SK-N-SH treated with all-trans-retinoic acid at 6 μM for 48 hours (cell line): ENCODE data around the gene GOLGA1.

Source experiments
- ATAC-seq: fragments of 200-7000 bp; cut with Tn5 transposase; 3 replicates; pipeline ENCODE4 v1.9.1; 2020; ENCODE audit warnings: mild to moderate bottlenecking, moderate library complexity
- ARNTL ChIP-seq: fragments of 450-650 bp; formaldehyde crosslinking; IDR thresholded peaks from 2 replicates; pipeline ENCODE4 v1.5.0; 2020; ENCODE audit warnings: low read depth, mild to moderate bottlenecking, moderate library complexity, borderline replicate concordance
- BACH2 ChIP-seq: fragments of 250-450 bp; sonication (Bioruptor Pico); IDR thresholded peaks from 2 replicates; pipeline ENCODE4 v1.9.0; 2021; ENCODE audit warnings: mild to moderate bottlenecking, borderline replicate concordance
- CSDC2 ChIP-seq: fragments of 250-450 bp; sonication (Bioruptor Pico); IDR thresholded peaks from 2 replicates; pipeline ENCODE4 v1.5.0; 2020; ENCODE audit warnings: mild to moderate bottlenecking, moderate library complexity
- ESRRG ChIP-seq: fragments of 250-450 bp; sonication (Bioruptor Pico); IDR thresholded peaks from 2 replicates; pipeline ENCODE4 v1.6.1; 2021; ENCODE audit warnings: mild to moderate bottlenecking
- GLIS3 ChIP-seq: fragments of 250-450 bp; sonication (Bioruptor Pico); IDR thresholded peaks from 2 replicates; pipeline ENCODE4 v1.5.0; 2020; ENCODE audit warnings: mild to moderate bottlenecking, moderate library complexity
- ISL1 ChIP-seq: fragments of 250-450 bp; sonication (Bioruptor Pico); IDR thresholded peaks from 2 replicates; pipeline ENCODE4 v2.1.2; 2022; ENCODE audit warnings: mild to moderate bottlenecking, moderate library complexity
- OSR1 ChIP-seq: fragments of 250-450 bp; sonication (Bioruptor Pico); IDR thresholded peaks from 2 replicates; pipeline ENCODE4 v1.8.0; 2022; ENCODE audit warnings: moderate library complexity, mild to moderate bottlenecking, inconsistent platforms
- PPARA ChIP-seq: fragments of 250-450 bp; sonication (Bioruptor Pico); IDR thresholded peaks from 2 replicates; pipeline ENCODE4 v1.5.0; 2020; ENCODE audit warnings: mild to moderate bottlenecking, borderline replicate concordance
- RARB ChIP-seq: fragments of 250-450 bp; sonication (Bioruptor Pico); IDR thresholded peaks from 2 replicates; pipeline ENCODE4 v1.8.0; 2021; ENCODE audit warnings: mild to moderate bottlenecking, moderate library complexity
- TCF4 ChIP-seq: fragments of 250-450 bp; sonication (Bioruptor Pico); IDR thresholded peaks from 2 replicates; pipeline ENCODE4 v1.8.0; 2021; ENCODE audit warnings: mild to moderate bottlenecking, moderate library complexity, borderline replicate concordance
- ZC3H10 ChIP-seq: fragments of 250-450 bp; sonication (Bioruptor Pico); IDR thresholded peaks from 2 replicates; pipeline ENCODE4 v1.5.1; 2021; ENCODE audit warnings: mild to moderate bottlenecking, moderate library complexity
- ZFP3 ChIP-seq: fragments of 250-450 bp; sonication (Bioruptor Pico); IDR thresholded peaks from 2 replicates; pipeline ENCODE4 v1.5.0; 2020; ENCODE audit warnings: mild to moderate bottlenecking, moderate library complexity
- ZFP30 ChIP-seq: fragments of 450-650 bp; formaldehyde crosslinking; IDR thresholded peaks from 2 replicates; pipeline ENCODE4 v1.5.0; 2022; ENCODE audit warnings: mild to moderate bottlenecking, moderate library complexity
- ZNF565 ChIP-seq: fragments of 450-650 bp; formaldehyde crosslinking; conservative IDR thresholded peaks from 2 replicates; pipeline ENCODE4 v1.5.0; 2020; ENCODE audit warnings: low read depth, mild to moderate bottlenecking, moderate library complexity
- ZNF70 ChIP-seq: fragments of 450-650 bp; formaldehyde crosslinking; IDR thresholded peaks from 2 replicates; pipeline ENCODE4 v1.5.0; 2020; ENCODE audit warnings: mild to moderate bottlenecking, moderate library complexity
- ZNF8 ChIP-seq: fragments of 450-650 bp; formaldehyde crosslinking; IDR thresholded peaks from 2 replicates; pipeline ENCODE4 v1.5.0; 2020; ENCODE audit warnings: mild to moderate bottlenecking, moderate library complexity
- TF ChIP-seq, protein P1 (sequence below): fragments of 250-450 bp; sonication (Bioruptor Pico); IDR thresholded peaks from 2 replicates; pipeline ENCODE4 v1.5.1; 2021; ENCODE audit warnings: mild to moderate bottlenecking, moderate library complexity
- TF ChIP-seq, protein P2 (sequence below): fragments of 250-450 bp; sonication (Bioruptor Pico); IDR thresholded peaks from 2 replicates; pipeline ENCODE4 v1.8.0; 2020; ENCODE audit warnings: mild to moderate bottlenecking, moderate library complexity, borderline replicate concordance
- TF ChIP-seq, protein P3 (sequence below): fragments of 250-450 bp; sonication (Bioruptor Pico); IDR thresholded peaks from 2 replicates; pipeline ENCODE4 v1.5.1; 2020; ENCODE audit warnings: low read depth, mild to moderate bottlenecking, moderate library complexity
- TF ChIP-seq, protein P4 (sequence below): fragments of 250-450 bp; sonication (Bioruptor Pico); IDR thresholded peaks from 2 replicates; pipeline ENCODE4 v1.5.0; 2020; ENCODE audit warnings: mild to moderate bottlenecking, moderate library complexity

The GOLGA1 gene

DNA sequence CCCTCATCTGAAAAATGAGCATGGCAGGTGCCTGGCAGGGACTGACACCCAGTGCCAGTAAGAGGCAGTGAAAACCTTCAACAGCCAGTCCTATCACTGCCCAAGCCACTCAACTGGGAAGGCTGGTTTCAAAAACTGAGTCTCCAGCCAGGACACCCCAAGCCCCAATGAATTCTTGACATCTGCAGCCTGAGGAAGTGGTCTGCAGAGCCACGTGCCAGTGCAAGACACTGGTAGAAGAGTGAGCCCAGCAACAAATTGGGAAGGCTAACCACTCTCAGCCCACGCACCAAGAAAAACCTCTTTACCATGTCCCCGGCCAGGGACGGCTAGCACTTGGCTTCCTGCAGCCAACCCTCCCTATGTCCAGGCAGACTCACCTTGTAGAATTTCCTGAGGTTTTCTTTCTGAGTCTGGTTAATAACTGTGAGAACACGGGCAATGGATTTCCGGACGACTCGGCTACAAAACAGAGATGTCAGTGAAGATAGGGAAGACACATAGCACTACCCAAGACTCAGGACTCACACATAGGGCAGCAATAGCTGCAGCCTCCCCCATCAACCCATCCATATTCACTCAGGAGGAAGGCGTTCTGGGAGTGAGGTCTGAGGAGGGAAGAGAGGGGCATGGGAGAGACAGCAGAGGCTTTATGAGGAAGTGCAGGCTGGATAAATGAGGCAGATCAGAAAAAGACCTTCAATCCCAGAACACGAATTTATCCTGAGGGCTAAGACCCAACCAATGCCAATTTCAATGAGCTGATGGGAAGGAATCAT lies 80.9 kb downstream of the GOLGA1 start:
- no peak for ATAC-seq
- TF ChIP-seq ZNF565: no peak
- TF ChIP-seq RARB (CRISPR knock-in tag): no peak
- no peak for TF ChIP-seq OSR1
- TF ChIP-seq ZFP30 (CRISPR knock-in tag): no peak
- TF ChIP-seq GLIS3 (CRISPR knock-in tag): no peak
- TF ChIP-seq ZC3H10 (CRISPR knock-in tag): no peak
- no peak for TF ChIP-seq ZFP3 (CRISPR knock-in tag)
- TF ChIP-seq, protein P1, sequence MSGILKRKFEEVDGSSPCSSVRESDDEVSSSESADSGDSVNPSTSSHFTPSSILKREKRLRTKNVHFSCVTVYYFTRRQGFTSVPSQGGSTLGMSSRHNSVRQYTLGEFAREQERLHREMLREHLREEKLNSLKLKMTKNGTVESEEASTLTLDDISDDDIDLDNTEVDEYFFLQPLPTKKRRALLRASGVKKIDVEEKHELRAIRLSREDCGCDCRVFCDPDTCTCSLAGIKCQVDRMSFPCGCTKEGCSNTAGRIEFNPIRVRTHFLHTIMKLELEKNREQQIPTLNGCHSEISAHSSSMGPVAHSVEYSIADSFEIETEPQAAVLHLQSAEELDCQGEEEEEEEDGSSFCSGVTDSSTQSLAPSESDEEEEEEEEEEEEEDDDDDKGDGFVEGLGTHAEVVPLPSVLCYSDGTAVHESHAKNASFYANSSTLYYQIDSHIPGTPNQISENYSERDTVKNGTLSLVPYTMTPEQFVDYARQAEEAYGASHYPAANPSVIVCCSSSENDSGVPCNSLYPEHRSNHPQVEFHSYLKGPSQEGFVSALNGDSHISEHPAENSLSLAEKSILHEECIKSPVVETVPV (CRISPR knock-in tag): no peak
- TF ChIP-seq ZNF70 (CRISPR knock-in tag): no peak
- no peak for TF ChIP-seq ZNF8
- TF ChIP-seq BACH2 (CRISPR knock-in tag): no peak
- TF ChIP-seq, all 23 proteins: peak for 0

DNA sequence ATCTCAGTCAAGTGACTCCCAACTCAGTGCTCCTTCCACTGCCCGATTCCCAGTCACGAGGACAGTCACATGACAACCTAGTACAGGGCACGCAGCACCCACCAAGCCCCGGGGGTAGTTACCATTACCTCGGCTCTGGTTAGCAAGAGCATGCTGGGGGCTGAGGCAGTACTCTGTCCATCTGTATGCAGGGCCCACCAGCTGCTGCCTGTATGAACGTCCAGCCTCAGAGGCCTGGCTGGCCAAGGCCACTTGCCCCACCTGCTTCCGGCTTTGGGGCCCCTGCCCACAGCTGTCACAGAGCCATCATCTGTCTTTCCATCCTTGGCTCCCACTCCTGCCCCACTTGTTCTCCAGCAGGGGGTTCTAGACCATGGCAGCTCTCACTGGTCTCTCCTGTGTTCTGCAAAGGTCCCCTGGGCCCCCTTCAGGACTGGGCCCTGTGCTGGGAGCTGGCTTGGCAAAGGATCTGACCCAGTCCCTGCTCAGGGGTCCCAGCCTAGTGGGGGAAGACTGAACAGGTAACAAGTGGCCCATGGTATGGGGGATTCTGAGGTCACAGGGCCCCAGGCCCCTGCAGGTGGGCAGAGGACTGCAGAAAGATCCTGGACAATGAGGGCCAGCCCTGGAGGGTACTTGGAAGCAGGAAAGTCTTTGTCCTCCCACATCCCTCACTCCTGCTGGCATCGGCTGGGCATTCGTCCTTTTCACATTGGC lies 82.4 kb downstream of the GOLGA1 start:
- TF ChIP-seq OSR1: no peak
- TF ChIP-seq, protein P2, sequence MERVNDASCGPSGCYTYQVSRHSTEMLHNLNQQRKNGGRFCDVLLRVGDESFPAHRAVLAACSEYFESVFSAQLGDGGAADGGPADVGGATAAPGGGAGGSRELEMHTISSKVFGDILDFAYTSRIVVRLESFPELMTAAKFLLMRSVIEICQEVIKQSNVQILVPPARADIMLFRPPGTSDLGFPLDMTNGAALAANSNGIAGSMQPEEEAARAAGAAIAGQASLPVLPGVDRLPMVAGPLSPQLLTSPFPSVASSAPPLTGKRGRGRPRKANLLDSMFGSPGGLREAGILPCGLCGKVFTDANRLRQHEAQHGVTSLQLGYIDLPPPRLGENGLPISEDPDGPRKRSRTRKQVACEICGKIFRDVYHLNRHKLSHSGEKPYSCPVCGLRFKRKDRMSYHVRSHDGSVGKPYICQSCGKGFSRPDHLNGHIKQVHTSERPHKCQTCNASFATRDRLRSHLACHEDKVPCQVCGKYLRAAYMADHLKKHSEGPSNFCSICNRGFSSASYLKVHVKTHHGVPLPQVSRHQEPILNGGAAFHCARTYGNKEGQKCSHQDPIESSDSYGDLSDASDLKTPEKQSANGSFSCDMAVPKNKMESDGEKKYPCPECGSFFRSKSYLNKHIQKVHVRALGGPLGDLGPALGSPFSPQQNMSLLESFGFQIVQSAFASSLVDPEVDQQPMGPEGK (CRISPR knock-in tag): no peak
- TF ChIP-seq GLIS3 (CRISPR knock-in tag): no peak
- TF ChIP-seq, protein P3, sequence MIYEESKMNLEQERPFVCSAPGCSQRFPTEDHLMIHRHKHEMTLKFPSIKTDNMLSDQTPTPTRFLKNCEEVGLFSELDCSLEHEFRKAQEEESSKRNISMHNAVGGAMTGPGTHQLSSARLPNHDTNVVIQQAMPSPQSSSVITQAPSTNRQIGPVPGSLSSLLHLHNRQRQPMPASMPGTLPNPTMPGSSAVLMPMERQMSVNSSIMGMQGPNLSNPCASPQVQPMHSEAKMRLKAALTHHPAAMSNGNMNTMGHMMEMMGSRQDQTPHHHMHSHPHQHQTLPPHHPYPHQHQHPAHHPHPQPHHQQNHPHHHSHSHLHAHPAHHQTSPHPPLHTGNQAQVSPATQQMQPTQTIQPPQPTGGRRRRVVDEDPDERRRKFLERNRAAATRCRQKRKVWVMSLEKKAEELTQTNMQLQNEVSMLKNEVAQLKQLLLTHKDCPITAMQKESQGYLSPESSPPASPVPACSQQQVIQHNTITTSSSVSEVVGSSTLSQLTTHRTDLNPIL (CRISPR knock-in tag): no peak
- TF ChIP-seq TCF4 (CRISPR knock-in tag): no peak
- no peak for TF ChIP-seq ZNF8
- TF ChIP-seq RARB (CRISPR knock-in tag): no peak
- TF ChIP-seq ZFP3 (CRISPR knock-in tag): no peak
- no peak for TF ChIP-seq PPARA
- no peak for TF ChIP-seq ZNF70 (CRISPR knock-in tag)
- TF ChIP-seq, protein P4, sequence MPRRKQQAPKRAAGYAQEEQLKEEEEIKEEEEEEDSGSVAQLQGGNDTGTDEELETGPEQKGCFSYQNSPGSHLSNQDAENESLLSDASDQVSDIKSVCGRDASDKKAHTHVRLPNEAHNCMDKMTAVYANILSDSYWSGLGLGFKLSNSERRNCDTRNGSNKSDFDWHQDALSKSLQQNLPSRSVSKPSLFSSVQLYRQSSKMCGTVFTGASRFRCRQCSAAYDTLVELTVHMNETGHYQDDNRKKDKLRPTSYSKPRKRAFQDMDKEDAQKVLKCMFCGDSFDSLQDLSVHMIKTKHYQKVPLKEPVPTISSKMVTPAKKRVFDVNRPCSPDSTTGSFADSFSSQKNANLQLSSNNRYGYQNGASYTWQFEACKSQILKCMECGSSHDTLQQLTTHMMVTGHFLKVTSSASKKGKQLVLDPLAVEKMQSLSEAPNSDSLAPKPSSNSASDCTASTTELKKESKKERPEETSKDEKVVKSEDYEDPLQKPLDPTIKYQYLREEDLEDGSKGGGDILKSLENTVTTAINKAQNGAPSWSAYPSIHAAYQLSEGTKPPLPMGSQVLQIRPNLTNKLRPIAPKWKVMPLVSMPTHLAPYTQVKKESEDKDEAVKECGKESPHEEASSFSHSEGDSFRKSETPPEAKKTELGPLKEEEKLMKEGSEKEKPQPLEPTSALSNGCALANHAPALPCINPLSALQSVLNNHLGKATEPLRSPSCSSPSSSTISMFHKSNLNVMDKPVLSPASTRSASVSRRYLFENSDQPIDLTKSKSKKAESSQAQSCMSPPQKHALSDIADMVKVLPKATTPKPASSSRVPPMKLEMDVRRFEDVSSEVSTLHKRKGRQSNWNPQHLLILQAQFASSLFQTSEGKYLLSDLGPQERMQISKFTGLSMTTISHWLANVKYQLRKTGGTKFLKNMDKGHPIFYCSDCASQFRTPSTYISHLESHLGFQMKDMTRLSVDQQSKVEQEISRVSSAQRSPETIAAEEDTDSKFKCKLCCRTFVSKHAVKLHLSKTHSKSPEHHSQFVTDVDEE (CRISPR knock-in tag): no peak
- TF ChIP-seq CSDC2 (CRISPR knock-in tag): no peak
- TF ChIP-seq ARNTL: no peak
- no peak for TF ChIP-seq ZC3H10 (CRISPR knock-in tag)
- TF ChIP-seq ZFP30 (CRISPR knock-in tag): no peak
- no peak for TF ChIP-seq ISL1 (CRISPR knock-in tag)
- TF ChIP-seq BACH2 (CRISPR knock-in tag): no peak
- TF ChIP-seq ESRRG (CRISPR knock-in tag): no peak
- no peak for TF ChIP-seq ZNF565
- TF ChIP-seq, protein P1 (CRISPR knock-in tag): no peak
- no peak for ATAC-seq
